HUES48 (cell line): Measurements from ENCODE around the gene PTN.
"Not testable (repeated sequence)": the region's sequence is repeated elsewhere in the genome, so short reads cannot be mapped to it uniquely, and the experiment has no call there.

Experiments
- H3K27ac ChIP-seq: one replicate; pipeline ENCODE4 v1.7.0; 2013; ENCODE audit warnings: low read depth, low read length, inconsistent platforms
- H3K27me3 ChIP-seq: 2 replicates; pipeline ENCODE4 v1.6.1; 2013; ENCODE audit warnings: mild to moderate bottlenecking, low read length; ENCODE audit not compliant: control insufficient read depth, insufficient read depth
- H3K36me3 ChIP-seq: 2 replicates; pipeline ENCODE4 v1.6.1; 2013; ENCODE audit warnings: low read length; ENCODE audit not compliant: control insufficient read depth, insufficient read depth
- H3K4me1 ChIP-seq: 2 replicates; pipeline ENCODE4 v1.6.1; 2013; ENCODE audit warnings: mild to moderate bottlenecking, low read length; ENCODE audit not compliant: control insufficient read depth, insufficient read depth
- H3K4me3 ChIP-seq: 2 replicates; pipeline ENCODE4 v1.5.1; 2013; ENCODE audit warnings: mild to moderate bottlenecking, low read depth, low read length
- H3K9ac ChIP-seq: 2 replicates; pipeline ENCODE4 v1.6.1; 2013; ENCODE audit warnings: mild to moderate bottlenecking, low read depth, low read length, moderate library complexity
- H3K9me3 ChIP-seq: 2 replicates; pipeline ENCODE4 v1.6.1; 2013; ENCODE audit warnings: low read length; ENCODE audit not compliant: control insufficient read depth, insufficient read depth

Gene PTN

GRCh38 chr7:137296576-137296975 lies 47.0 kb downstream of the PTN start:
- Histone ChIP-seq H3K9ac (no peak overlapping the region), H3K27ac (no peak overlapping the region), H3K4me3 (no peak overlapping the region), H3K4me1 (peaks cover 8% of the 10 kb centered on the region), H3K9me3 (no peaks in the 10 kb centered on the region), H3K27me3 (no peaks in the 10 kb centered on the region), H3K36me3 (no peaks in the 10 kb centered on the region)

GRCh38 chr7:137295739-137296324 lies 47.7 kb downstream of the PTN start:
- H3K27ac ChIP-seq, result no peak overlapping the region
- H3K9ac ChIP-seq, result no peak overlapping the region
- no peaks in the 10 kb centered on the region for H3K27me3 ChIP-seq
- H3K4me1 ChIP-seq, result peaks cover 8% of the 10 kb centered on the region
- H3K4me3 ChIP-seq, result no peak overlapping the region
- H3K36me3 ChIP-seq, result no peaks in the 10 kb centered on the region
- H3K9me3 ChIP-seq, result no peaks in the 10 kb centered on the region

- H3K9me3 ChIP-seq, result peaks cover 4% of the 10 kb centered on the region
- no peaks in the 10 kb centered on the region for H3K36me3 ChIP-seq
- H3K27ac ChIP-seq, result peak overlapping the region; percentile 54
- no peak overlapping the region for H3K4me3 ChIP-seq
- no peaks in the 10 kb centered on the region for H3K27me3 ChIP-seq
- H3K9ac ChIP-seq, result no peak overlapping the region
- H3K4me1 ChIP-seq, result peaks cover 20% of the 10 kb centered on the region
Measured at GRCh38 chr7:137289101-137289500, 54.4 kb downstream of the PTN start.

- H3K36me3 ChIP-seq, result no peaks in the 10 kb centered on the region
- no peaks in the 10 kb centered on the region for H3K27me3 ChIP-seq
Measured at GRCh38 chr7:137287651-137288258, 55.8 kb downstream of the PTN start.

GRCh38 chr7:137283153-137283552 lies 60.4 kb downstream of the PTN start:
- peaks cover 8% of the 10 kb centered on the region for H3K4me1 ChIP-seq
- H3K27ac ChIP-seq, result no peak overlapping the region
- no peak overlapping the region for H3K9ac ChIP-seq
- no peaks in the 10 kb centered on the region for H3K36me3 ChIP-seq
- H3K27me3 ChIP-seq, result no peaks in the 10 kb centered on the region
- H3K4me3 ChIP-seq, result no peak overlapping the region
- no peaks in the 10 kb centered on the region for H3K9me3 ChIP-seq

More at GRCh38 chr7:137287651-137288258, 55.8 kb downstream of the PTN start:
- no peak overlapping the region for H3K27ac ChIP-seq
- H3K4me1 ChIP-seq, result peaks cover 20% of the 10 kb centered on the region
- H3K9ac ChIP-seq, result no peak overlapping the region
- H3K9me3 ChIP-seq, result peaks cover 4% of the 10 kb centered on the region
- no peak overlapping the region for H3K4me3 ChIP-seq

- H3K9ac ChIP-seq, result no peak overlapping the region
- H3K27me3 ChIP-seq, result no peaks in the 10 kb centered on the region
- peaks cover 4% of the 10 kb centered on the region; the same call in 1 of the 2 replicates for H3K4me1 ChIP-seq
- no peaks in the 10 kb centered on the region for H3K36me3 ChIP-seq
- no peak overlapping the region for H3K4me3 ChIP-seq
- H3K9me3 ChIP-seq, result no peaks in the 10 kb centered on the region
- H3K27ac ChIP-seq, result no peak overlapping the region
Measured at GRCh38 chr7:137282043-137282442, 61.5 kb downstream of the PTN start.

GRCh38 chr7:137276189-137276588 lies 67.3 kb downstream of the PTN start:
- Histone ChIP-seq H3K9me3 (no peaks in the 10 kb centered on the region), H3K4me3 (no peak overlapping the region), H3K36me3 (no peaks in the 10 kb centered on the region), H3K27me3 (no peaks in the 10 kb centered on the region), H3K4me1 (peaks cover 12% of the 10 kb centered on the region; the same call in 1 of the 2 replicates), H3K27ac (no peak overlapping the region), H3K9ac (no peak overlapping the region)

GRCh38 chr7:137272249-137272648 lies 71.3 kb downstream of the PTN start:
- Histone ChIP-seq H3K9me3 (no peaks in the 10 kb centered on the region), H3K27ac (no peak overlapping the region), H3K9ac (no peak overlapping the region), H3K27me3 (no peaks in the 10 kb centered on the region), H3K36me3 (no peaks in the 10 kb centered on the region), H3K4me1 (peaks cover 11% of the 10 kb centered on the region; the same call in 1 of the 2 replicates), H3K4me3 (no peak overlapping the region)

GRCh38 chr7:137269240-137269639 lies 74.3 kb downstream of the PTN start:
- no peaks in the 10 kb centered on the region for H3K27me3 ChIP-seq
- no peak overlapping the region for H3K9ac ChIP-seq
- H3K4me3 ChIP-seq, result no peak overlapping the region
- no peaks in the 10 kb centered on the region for H3K9me3 ChIP-seq
- no peaks in the 10 kb centered on the region for H3K36me3 ChIP-seq
- no peak overlapping the region for H3K27ac ChIP-seq
- peaks cover 8% of the 10 kb centered on the region for H3K4me1 ChIP-seq

GRCh38 chr7:137268001-137268865 lies 75.3 kb downstream of the PTN start:
- not testable (repeated sequence) for H3K9ac ChIP-seq, H3K27ac ChIP-seq, H3K9me3 ChIP-seq, H3K27me3 ChIP-seq, H3K36me3 ChIP-seq, H3K4me3 ChIP-seq, H3K4me1 ChIP-seq

GRCh38 chr7:137266764-137267163 lies 76.8 kb downstream of the PTN start:
- Histone ChIP-seq H3K27ac (no peak overlapping the region), H3K27me3 (no peaks in the 10 kb centered on the region), H3K4me3 (no peak overlapping the region), H3K36me3 (no peaks in the 10 kb centered on the region), H3K9ac (no peak overlapping the region), H3K4me1 (peaks cover 8% of the 10 kb centered on the region), H3K9me3 (no peaks in the 10 kb centered on the region)
